HepG2 (cell line): ENCODE data around the gene TPM2. TPM values are rescaled to one million over a fixed set of nuclear protein-coding genes. Genes with fewer than 3 reads are reported as not detected.

Experiments
- HDAC2 ChIP-seq: sonication (generic); formaldehyde crosslinking; IDR thresholded peaks from 2 replicates; pipeline ENCODE4 v1.4.0; 2020; ENCODE audit warnings: missing genetic modification reagents
- HNF1A ChIP-seq, 2 experiments: sonication (generic) in 1 of 2; formaldehyde crosslinking in 1 of 2; IDR thresholded peaks; 2 replicates each; pipeline versions ENCODE4 v1.4.0 to v1.6.1; 2016 to 2020; ENCODE audit warnings: borderline replicate concordance in 1 of 2, low read depth in 1 of 2, mild to moderate bottlenecking in 1 of 2, missing genetic modification reagents in 1 of 2
- MAF1 ChIP-seq: sonication (generic); formaldehyde crosslinking; IDR thresholded peaks from 2 replicates; pipeline ENCODE4 v1.5.0; 2020; ENCODE audit warnings: missing genetic modification reagents, borderline replicate concordance
- MXD3 ChIP-seq: IDR thresholded peaks from 2 replicates; pipeline ENCODE4 v1.6.1; 2016; ENCODE audit warnings: mild to moderate bottlenecking, missing biosample characterization, missing genetic modification reagents
- NFE2L2 ChIP-seq: fragments of 150-350 bp; IDR thresholded peaks from 2 replicates; pipeline ENCODE4 v1.6.1; 2014; ENCODE audit warnings: low read length
- NONO ChIP-seq, 2 experiments: fragments of 450-650 bp in 1 of 2; sonication (generic) in 1 of 2; formaldehyde crosslinking in 1 of 2; IDR thresholded peaks in 1 of 2; conservative IDR thresholded peaks in 1 of 2; 2 replicates each; pipeline versions ENCODE4 v1.6.1 to v1.8.0; 2017 to 2022; ENCODE audit warnings: mild to moderate bottlenecking in 1 of 2, missing genetic modification reagents in 1 of 2, moderate library complexity in 1 of 2
- PATZ1 ChIP-seq: sonication (generic); formaldehyde crosslinking; IDR thresholded peaks from 2 replicates; pipeline ENCODE4 v1.4.0; 2020; ENCODE audit warnings: missing genetic modification reagents
- PAXIP1 ChIP-seq: sonication (generic); formaldehyde crosslinking; conservative IDR thresholded peaks from 2 replicates; pipeline ENCODE4 v1.4.0; 2020; ENCODE audit warnings: mild to moderate bottlenecking, missing genetic modification reagents, moderate library complexity
- PBX2 ChIP-seq: IDR thresholded peaks from 2 replicates; pipeline ENCODE4 v1.6.1; 2016; ENCODE audit warnings: control low read depth
- RAD21 ChIP-seq: fragments of 450-650 bp; formaldehyde crosslinking; IDR thresholded peaks from 2 replicates; pipeline ENCODE4 v1.5.0; 2020; ENCODE audit warnings: mild to moderate bottlenecking
- ZNF597 ChIP-seq: sonication (generic); formaldehyde crosslinking; IDR thresholded peaks from 2 replicates; pipeline ENCODE4 v1.5.0; 2020; ENCODE audit warnings: missing genetic modification reagents
- ZNF607 ChIP-seq: sonication (generic); formaldehyde crosslinking; IDR thresholded peaks from 2 replicates; pipeline ENCODE4 v1.5.1; 2020; ENCODE audit warnings: missing genetic modification reagents, mild to moderate bottlenecking, borderline replicate concordance
- ZNF740 ChIP-seq: sonication (generic); formaldehyde crosslinking; IDR thresholded peaks from 2 replicates; pipeline ENCODE4 v1.4.0; 2020; ENCODE audit warnings: missing genetic modification reagents
- ZNF768 ChIP-seq: sonication (generic); formaldehyde crosslinking; IDR thresholded peaks from 2 replicates; pipeline ENCODE4 v1.4.0; 2020; ENCODE audit warnings: missing genetic modification reagents
- ZNF878 ChIP-seq: sonication (generic); formaldehyde crosslinking; IDR thresholded peaks from 2 replicates; pipeline ENCODE4 v1.8.1; 2023; ENCODE audit warnings: mild to moderate bottlenecking, missing genetic modification reagents, moderate library complexity
- polyA plus RNA-seq, 8 experiments: library from polyadenylated mRNA; depleted of rRNA in 3 of 8; stranded (reverse) in 7 of 8; unstranded in 1 of 8; fragments of >200 nt; fragmentation: Illumina TruSeq in 4 of 8; extraction: Trizol in 4 of 8; gene quantifications; 2 replicates each; pipeline versions ENCODE4 v1.2.1 to v1.2.3, GENCODE V29; 2011 to 2016; ENCODE audit warnings: low read depth in 4 of 8, missing spikeins in 1 of 8, mixed read lengths in 1 of 8; ENCODE audit not compliant: insufficient read depth in 1 of 8
- total RNA-seq, 5 experiments: library from RNA; depleted of rRNA; stranded (reverse); fragments of >200 nt; fragmentation: Illumina TruSeq; extraction: Trizol; gene quantifications; 2 replicates each; pipeline ENCODE4 v1.2.3, GENCODE V29; 2016; ENCODE audit warnings: low read depth in 1 of 5

TPM2 gene
- total and polyA plus RNA-seq, 2 of the 13 experiments (the other 11 are each of a cell fraction or from before 2014, with no cell fraction given) = 3.1 to 10.7 TPM

- TF ChIP-seq ZNF607 (CRISPR knock-in tag) (no peak), MXD3 (peak; percentile 27; the same call in 1 of the 2 replicates), ZNF597 (CRISPR knock-in tag) (no peak), RAD21 (CRISPR knock-in tag) (0 out of 2 replicates have a peak, but pooled peaks have one; percentile 33), PAXIP1 (no peak), NFE2L2 (no peak), MAF1 (CRISPR knock-in tag) (no peak), NONO (IDR thresholded peaks at IDR 0.05) (no peak), NONO (CRISPR knock-in tag; conservative IDR thresholded peaks at IDR 0.05) (no peak), PATZ1 (no peak), ZNF768 (CRISPR knock-in tag) (no peak; the same call in 1 of the 2 replicates), PBX2 (no peak), HNF1A (IDR thresholded peaks at IDR 0.05; ENCODE audit: low read depth) (no peak), HNF1A (CRISPR knock-in tag; IDR thresholded peaks at IDR 0.05; ENCODE audit: borderline replicate concordance) (no peak), HDAC2 (no peak), ZNF740 (no peak), ZNF878 (CRISPR knock-in tag) (no peak)
These were observed 46.5 kb upstream of the TPM2 start (continued) for GRCh38 chr9:35736201-35736633.
